ENCODE data around the gene TRIM54.
"Not testable (repeated sequence)": the region's sequence is repeated elsewhere in the genome, so short reads cannot be mapped to it uniquely, and the experiment has no call there.

Gene TRIM54

GRCh38 chr2:27351802-27352598 lies 69.8 kb downstream of the TRIM54 start:
- DNase-seq (ENCODE audit: insufficient read length, low spot score) (no peak), FAIRE-seq (no peak)

- not testable (repeated sequence) for DNase-seq (ENCODE audit: insufficient read length, low spot score)
These were observed 71.1 kb downstream of the TRIM54 start for GRCh38 chr2:27353386-27353761.

GRCh38 chr2:27353762-27354596 lies 71.8 kb downstream of the TRIM54 start:
- FAIRE-seq (no peak), DNase-seq (ENCODE audit: insufficient read length, low spot score) (no peak)

More at GRCh38 chr2:27353386-27353761, 71.1 kb downstream of the TRIM54 start:
- not testable (repeated sequence) for FAIRE-seq

GRCh38 chr2:27354597-27354927 lies 72.3 kb downstream of the TRIM54 start:
- DNase-seq (ENCODE audit: insufficient read length, low spot score) = no peak
- FAIRE-seq = no peak

GRCh38 chr2:27356056-27356381 lies 73.8 kb downstream of the TRIM54 start:
- FAIRE-seq = peak; percentile 59

GRCh38 chr2:27356382-27357181 lies 74.4 kb downstream of the TRIM54 start, which contains the start of gene GTF3C2:
Gene GTF3C2 (minus strand): TSS chr2:27356764. CDS start chr2:27343554, 13,210 bp downstream.
- peak; percentile 83 for FAIRE-seq
- DNase-seq (ENCODE audit: insufficient read length, low spot score) = peak; percentile 86

More at GRCh38 chr2:27356056-27356381, 73.8 kb downstream of the TRIM54 start:
- DNase-seq (ENCODE audit: insufficient read length, low spot score) = peak; percentile 55
